ENCODE measurements around the gene DMGDH. TPM values are rescaled to one million over a fixed set of nuclear protein-coding genes. Genes with fewer than 3 reads are reported as not detected.

The DMGDH gene
- total RNA-seq, 2 donors from 2014 or later = 0.95 TPM

DNA sequence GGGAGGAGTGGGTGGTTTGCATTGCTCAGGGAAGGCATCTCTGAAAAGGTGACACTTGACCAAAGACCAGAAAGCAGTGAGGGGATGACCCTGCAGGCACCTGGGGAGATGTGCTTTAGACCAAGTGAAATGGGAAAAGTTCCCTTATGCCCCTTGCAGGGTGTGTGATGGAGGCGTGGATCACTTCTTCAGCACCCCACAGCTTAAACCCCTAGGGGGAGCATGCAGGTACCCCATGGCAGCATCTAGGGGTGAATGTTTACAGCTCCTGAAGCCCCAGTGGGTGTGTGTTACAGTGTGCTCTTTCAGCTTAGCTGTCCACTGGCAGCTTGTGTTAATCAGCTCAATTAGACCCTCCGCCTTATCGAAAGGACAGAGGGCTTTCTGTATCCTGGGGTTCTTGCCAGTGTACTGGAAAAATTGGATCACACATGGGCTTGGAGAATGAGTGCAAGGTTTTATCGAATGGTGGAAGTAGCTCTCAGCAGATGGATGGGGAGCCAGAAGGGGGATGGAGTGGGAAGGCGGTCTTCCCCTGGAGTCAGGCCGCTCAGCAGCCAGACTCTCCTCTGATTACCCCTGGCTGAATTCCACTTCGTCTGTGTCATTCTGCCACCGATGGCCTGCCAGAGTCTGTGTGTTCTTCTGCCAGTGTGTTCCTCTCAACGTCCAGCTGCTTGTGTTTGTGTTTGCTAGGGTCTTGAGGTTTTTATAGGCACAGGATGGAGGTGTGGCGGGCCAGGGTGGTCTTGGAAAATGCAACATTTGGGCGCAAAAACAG lies 6.4 kb upstream of the DMGDH start:
- DNase-seq = no peak
- intact Hi-C loops (cut with DNase I, micrococcal nuclease) = no loop called here
- ATAC-seq = no peak

DNA sequence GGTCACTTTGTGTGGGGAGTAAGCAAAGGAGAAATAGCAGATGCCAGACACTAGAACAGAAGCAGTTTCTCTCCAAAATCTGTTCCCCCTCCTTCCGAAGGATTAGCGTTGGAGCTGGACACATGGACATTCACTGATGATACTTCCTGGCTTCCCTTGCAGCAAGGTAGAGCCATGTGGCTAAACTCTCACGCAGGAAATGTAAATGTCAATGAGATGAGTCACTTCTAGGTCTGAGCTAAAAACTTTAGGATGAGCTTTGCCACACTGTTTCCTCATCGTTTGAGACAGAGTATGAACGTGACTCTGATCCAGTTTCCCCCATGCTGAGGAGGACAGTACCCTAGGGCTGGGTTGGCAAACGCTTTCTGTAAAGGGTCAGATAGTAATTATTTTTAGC lies 5.2 kb upstream of the DMGDH start:
- intact Hi-C loops (cut with DNase I, micrococcal nuclease) = no loop called here
- ATAC-seq = no peak
- no peak for DNase-seq

DNA sequence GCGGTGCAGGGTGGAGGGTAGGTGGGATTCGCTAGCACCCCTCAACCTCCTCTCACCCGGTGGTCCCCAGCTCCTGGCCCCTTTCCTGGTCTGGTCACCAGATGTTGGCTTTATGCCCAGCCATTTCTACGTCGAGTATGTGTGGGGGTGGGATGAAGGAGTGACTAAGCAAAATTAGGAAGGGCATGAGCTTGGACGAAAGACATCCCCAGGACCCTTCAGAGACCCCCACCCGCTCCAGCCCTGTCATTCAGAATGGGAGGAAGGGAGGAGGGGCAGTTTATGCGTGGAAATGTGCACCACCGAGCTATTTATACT lies 835 bp upstream of the DMGDH start:
- no peak for ATAC-seq
- intact Hi-C loops (cut with DNase I, micrococcal nuclease) = no loop called here
- peak in 1 of 2 donors; percentile 3 for DNase-seq

DNA sequence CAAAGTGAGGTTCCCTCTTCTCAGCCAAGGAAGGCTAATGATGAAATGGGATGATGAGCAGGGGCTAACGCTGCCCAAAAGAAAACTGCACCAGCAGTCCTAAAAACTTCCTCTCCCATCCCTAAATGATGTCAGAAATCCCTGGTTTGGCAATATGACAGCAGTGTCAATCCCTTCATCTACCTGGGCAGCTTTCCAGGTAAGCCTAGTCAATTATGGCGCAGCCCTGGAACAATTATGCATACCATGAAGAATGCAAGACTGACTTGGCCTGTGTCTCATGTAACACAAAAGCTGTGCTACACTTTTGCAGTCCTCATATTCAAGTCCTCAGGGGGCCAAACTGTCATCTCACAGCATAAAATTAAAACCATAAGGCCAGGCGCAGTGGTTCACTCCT lies 7.0 kb downstream of the DMGDH start:
- ATAC-seq (no peak), DNase-seq (no peak)
- intact Hi-C loops (cut with DNase I, micrococcal nuclease) = no loop called here

DNA sequence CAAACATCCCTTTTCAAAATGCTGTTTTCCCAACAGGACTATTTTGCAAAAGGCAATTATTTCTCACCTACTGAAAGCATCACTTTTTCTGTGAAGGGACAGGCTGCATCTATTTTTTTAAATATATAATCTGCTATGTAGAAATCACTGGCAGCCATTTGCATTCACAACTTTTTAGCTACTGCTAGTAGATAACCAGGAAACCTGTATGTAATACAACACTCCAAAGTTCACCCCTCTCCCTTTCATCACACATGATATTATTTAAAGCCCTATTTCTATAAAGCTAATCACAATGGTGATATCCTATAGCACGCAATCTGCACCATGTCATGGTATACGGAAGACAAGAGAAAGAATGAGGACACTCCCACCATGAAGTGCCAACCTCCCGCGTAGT lies 9.8 kb downstream of the DMGDH start:
- intact Hi-C loops (cut with DNase I, micrococcal nuclease) = no loop called here
- DNase-seq = no peak
- no peak for ATAC-seq

DNA sequence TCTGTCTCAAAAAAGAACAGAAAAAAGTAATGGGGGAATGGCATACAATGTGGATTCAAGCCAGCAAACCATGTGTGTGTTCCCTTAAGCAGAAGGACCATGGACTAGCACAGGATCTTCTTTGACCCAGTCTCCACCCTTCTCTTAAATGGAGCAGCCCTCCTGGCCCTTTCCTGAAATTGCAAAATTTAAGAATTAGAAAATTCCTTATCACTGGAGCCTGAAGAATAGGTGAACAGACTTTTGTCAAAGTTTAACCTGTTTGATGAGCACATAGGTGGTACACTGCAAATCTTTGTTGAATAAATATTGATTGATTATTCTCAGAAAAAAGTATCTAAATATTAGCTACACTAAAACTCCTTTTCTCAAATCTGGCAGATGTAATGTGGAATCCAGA lies 12.6 kb downstream of the DMGDH start:
- ATAC-seq = no peak
- DNase-seq = no peak
- intact Hi-C loops (cut with DNase I, micrococcal nuclease) = no loop called here

DNA sequence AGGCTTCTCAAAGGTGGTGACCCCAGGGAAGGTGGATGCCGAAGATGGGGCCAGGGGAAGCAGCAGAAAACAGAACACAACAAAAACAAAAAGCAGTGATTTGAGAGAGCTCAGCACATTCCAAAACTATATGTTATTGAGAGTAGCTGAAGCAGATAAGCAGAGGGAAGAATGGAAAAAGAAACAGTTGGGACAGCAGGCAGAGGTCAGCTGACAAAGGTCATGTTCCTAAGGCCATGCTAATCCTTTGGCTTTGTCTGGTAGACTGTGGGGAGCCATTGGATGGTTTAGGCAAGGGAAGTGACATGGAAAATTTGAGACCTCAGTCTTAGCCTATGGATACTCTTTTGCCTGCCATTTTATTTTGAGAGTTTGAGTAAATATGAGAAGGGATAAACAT lies 14.5 kb downstream of the DMGDH start:
- DNase-seq (no peak), ATAC-seq (no peak)
- intact Hi-C loops (cut with DNase I, micrococcal nuclease) = no loop called here

DNA sequence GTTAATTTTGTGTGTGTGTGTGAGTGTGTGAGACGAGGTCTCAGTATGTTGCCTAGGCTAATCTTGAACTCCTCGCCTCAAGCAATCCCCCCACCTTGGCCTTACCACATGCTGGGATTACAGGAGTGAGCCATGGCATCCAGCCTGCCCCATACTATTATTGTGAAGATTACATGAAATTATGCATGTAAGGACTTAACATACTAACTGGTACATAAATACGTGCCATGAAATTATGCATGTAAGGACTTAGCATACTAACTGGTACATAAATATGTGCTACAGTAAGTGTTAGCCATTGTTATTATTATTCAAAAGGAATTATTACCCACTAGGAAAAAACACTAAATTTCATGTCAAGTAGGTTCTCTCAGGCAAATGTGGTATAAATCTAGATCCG lies 16.2 kb downstream of the DMGDH start:
- DNase-seq = no peak
- intact Hi-C loops (cut with DNase I, micrococcal nuclease) = no loop called here
- ATAC-seq = no peak

DNA sequence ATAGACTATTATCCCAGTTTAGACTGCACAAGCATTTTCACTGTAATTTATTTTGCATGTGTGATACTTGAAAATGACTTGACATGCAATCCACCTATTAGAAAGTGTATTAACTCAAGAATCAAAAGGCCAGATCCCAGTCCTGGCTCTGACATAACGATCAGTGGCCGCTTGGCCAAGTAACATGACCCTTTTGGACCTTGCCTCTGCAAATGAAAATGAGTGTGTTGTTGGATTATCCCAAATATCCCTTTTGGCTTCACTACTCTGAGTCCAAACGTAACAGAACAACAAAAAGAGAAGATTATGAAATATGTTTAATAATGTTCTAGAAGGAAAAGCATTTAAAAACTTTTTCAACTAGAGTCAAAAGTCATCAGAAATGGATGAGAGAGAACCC lies 19.0 kb downstream of the DMGDH start:
- DNase-seq = no peak
- no peak for ATAC-seq
- intact Hi-C loops (cut with DNase I, micrococcal nuclease) = no loop called here

DNA sequence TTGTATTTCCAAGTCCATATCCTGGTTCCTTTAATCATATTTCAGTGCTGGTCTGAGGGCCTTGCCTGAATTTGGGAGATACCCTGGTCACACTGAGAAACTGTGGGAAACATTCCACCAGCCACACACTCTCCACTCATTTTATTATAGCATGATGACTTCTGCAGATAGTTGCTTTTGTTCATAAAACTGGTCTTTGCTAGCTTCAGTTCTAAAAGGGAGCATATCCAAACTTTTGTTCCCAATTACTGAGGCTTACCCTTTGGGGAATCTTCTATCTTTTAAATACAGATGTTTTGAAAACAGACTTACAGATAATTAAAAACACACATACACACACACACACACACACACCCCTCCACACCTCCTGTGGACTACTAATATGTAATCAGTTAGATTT lies 21.0 kb downstream of the DMGDH start:
- intact Hi-C loops (cut with DNase I, micrococcal nuclease) = no loop called here
- DNase-seq = no peak
- no peak for ATAC-seq

DNA sequence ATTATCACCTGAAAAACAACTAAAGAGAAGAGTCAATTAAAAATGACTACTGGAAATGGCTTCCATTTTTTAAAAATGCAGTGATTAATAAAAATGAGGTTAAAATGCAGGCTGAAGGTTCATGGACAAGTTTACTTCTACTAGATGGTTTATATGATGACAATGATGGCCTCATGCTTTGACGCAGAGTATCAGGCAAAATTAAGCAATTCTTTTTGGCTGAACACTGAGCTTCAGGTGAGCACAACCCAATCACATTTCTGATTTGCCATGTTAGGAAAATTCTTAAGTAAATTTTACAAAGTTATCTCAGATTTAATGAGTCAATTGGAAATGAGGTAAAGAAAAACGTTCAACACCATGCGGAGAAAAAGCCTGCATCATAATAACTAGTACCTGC lies 22.3 kb downstream of the DMGDH start:
- no peak for DNase-seq
- intact Hi-C loops (cut with DNase I, micrococcal nuclease) = no loop called here
- ATAC-seq = no peak

DNA sequence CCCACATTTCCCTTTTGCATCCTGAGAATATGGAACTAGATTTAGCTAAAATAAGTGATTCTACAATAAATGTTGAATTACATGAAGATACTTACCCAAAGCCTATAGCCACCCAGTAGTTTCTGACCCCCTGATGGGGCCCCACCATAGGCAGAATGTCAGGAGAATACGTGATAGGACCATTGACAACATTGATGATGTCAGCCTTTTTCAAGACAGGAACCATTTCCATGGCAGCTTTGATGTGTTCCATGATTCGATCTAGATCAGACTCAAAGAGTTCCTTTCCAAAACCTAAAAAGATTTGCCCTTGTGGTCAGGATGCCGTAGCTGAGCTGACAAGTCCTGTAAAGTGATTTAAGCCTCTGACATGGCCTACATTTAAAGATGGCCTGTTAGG lies 27.3 kb downstream of the DMGDH start:
- ATAC-seq (no peak), DNase-seq (no peak)
- intact Hi-C loops (cut with DNase I, micrococcal nuclease) = no loop called here

DNA sequence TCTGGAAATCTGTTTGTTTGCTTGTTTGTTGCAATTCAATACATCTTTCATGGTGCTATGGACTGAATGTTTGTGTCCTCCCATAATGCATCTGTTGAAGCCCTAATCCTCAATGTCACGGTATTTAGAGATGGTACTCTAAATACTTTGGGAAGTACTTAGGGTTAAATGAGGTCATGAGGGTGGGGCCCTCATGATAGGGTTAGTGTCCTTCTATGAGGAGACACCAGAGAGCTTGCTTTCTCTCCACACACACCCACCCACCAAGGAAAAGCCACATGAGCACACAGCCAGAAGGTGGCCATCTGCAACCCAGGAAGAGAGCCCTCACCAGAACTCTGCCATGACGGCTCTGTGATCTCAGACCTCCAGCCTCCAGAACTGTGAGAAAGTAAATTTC lies 32.7 kb downstream of the DMGDH start:
- DNase-seq = no peak
- intact Hi-C loops (cut with DNase I, micrococcal nuclease) = no loop called here
- ATAC-seq = no peak

DNA sequence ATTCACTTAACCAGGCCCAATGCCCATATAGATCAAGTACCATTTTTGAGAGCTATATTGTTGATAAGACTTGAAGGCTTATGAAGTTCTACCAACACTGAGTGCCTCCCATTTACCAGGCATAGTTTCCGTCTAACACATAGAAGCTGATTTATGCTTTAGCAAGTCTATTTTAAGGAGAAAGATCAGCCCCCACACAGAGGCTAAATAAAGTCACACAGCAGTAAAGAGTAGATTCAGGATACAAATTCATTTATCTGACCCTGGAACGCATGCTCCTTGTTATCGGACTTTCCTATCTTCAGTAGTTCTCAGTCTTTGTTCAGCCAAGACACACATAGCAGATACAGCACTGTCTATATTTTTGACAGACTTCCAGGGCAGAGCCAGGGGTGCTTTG lies 34.2 kb downstream of the DMGDH start:
- intact Hi-C loops (cut with DNase I, micrococcal nuclease) = no loop called here
- ATAC-seq = no peak
- no peak for DNase-seq

DNA sequence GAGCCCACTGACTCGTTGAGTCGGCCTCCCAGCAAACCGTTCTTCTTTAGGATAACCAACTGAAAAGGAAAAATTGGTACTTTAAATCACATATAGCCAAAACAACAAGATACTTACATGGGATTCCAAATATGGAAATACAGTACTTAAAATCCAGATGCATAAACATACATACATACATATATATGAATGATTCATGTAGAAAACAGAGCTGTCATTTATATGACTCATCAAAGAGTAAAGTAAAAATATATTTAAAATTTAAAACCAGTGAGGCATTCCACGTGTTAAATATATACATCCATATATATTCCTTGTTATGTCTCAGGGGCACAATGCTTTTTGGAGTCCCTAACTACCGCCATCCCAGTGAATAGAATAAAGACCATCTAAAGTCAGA lies 36.7 kb downstream of the DMGDH start:
- intact Hi-C loops (cut with DNase I, micrococcal nuclease) = no loop called here
- ATAC-seq (no peak), DNase-seq (no peak)

DNA sequence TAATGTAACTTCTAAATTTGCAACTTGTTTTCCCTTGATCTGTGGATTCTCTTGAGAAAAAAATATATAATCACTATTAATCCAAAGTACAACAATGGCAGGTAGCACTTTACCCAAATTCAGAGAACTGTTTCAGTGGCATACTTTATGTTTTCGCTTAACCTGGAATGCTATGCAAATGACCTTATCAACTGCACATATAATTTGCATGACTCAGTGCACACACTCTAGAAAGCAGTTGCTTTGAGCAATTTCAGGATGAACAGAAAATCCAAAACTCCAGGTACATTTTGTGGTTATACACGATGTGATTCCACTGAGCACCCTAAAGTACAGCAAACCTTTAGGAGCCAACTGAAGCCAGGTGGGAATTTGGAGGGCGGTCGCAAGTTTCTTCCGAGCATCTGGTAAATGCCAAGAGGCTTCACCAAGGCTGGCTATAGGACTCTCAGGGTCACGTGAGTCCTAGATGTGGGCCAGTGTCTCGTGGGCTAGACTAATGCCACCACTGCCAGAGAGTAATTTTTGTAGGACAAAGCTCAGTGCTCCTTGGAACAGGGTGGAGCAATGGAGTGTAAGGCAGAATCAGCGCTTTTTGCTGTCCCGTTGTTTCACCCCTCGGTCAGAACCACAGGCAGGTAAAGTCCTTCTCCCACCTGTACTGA lies 37.3 kb downstream of the DMGDH start:
- ATAC-seq (no peak), DNase-seq (no peak)
- intact Hi-C loops (cut with DNase I, micrococcal nuclease) = no loop called here

DNA sequence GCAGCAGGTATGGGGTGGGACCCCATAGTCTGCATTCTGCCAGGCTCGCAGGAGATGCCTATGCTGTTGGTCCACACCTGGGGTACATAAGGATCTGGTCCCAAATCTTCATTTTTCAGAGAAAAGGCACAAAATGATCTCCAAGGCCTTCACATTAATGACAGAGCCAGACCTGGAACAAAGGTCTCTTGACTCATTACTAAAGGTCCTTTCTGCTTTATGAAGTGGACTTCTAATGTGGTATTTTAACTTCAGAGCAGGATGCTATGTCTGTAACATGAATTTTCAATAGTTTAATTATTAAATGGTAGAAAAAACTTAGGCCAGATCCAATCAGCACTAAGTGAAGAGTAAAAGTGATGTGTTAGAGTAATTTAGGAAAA lies 38.0 kb downstream of the DMGDH start:
- no peak for DNase-seq
- intact Hi-C loops (cut with DNase I, micrococcal nuclease) = no loop called here

DNA sequence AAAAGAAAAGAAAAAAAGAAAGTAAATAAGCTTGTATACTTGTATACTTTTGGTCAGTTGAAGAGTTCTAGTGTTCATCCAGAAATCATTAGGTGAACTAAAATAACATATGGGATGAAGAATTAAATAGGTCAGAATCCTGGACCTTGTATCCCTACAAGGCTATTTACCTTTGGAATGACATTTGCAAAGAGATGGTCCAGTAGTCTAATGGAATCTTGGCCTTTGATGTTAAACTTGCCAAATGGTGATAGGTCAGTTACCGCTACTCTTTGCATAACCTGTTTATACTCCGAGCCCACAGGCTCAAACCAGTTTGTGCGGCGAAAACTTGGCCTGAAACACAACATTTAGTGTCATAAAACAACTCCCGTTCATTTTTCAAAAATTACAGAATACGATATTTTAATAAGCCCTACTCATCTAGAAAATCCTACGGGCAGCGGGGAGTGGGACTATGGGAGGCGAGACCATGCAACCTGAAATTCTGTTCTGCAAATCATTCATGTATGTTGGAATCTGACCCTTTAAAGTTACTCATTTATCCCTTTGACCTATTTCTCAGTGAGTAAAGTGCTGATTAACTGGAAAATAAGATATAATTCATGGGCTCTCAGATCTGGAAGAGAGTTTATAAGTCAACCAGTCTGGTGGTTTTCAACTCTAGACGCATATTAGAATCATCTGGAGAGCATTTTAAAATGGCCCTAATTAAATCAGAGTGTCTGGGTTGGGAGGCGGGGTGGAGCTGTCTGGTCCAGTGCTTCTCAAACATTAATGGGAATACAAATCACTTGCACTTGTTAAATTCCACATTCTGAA lies 38.6 kb downstream of the DMGDH start:
- DNase-seq = no peak
- no peak for ATAC-seq
- intact Hi-C loops (cut with DNase I, micrococcal nuclease) = no loop called here

More for the DNA sequence above, 38.0 kb downstream of the DMGDH start:
- ATAC-seq = no peak

DNA sequence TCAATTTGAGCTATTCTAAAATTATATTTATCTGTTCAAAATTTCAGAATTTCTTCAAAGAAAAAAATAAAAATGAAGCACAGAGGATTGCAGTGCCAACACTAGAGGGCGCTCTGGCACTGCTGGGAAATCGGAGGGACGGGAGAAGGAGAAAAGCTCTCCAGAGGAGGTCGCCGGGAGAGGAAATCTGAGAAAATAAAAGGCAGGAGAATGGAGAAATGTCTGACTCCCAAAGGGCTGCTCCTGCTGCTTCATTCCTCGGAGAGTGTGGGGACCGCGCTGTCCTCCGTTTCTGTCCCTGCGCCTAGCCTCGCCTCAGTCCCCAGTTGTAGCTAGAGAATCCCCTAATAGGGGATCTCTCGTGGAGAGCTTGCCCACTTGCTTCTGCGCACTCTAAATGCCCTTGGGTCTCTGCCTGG lies 44.4 kb downstream of the DMGDH start:
- intact Hi-C loops (cut with DNase I, micrococcal nuclease) = loop anchor here in 1 of 2 donors (2.0 kb wide), 1 partner anchor 108 kb away; no protein-coding TSS in a partner anchor
- ATAC-seq (peak; percentile 47), DNase-seq (peak in 1 of 2 donors; percentile 56)

DNA sequence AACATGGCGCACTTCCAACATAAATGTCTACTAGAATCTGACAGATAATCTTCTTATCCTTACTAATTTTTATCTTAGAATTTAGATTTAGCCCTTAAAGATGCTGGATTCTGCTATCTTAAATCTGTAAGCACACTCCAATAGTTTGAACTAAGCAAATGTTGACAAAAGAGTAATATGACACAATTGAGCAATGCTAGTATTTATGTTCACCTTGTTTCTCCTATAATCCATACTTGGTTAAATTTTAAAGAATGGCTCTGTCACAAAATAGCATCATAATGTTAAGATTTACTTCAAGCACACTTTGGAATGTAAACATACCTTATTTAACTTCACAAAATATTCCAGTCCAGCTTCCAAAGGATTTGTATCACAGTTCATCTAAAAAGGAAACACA lies 45.5 kb downstream of the DMGDH start:
- ATAC-seq (no peak), DNase-seq (no peak)
- intact Hi-C loops (cut with DNase I, micrococcal nuclease) = loop anchor here in 1 of 2 donors (2.0 to 5.0 kb wide), 2 partner anchors 109 to 438 kb away; no protein-coding TSS in a partner anchor
